ENCODE data around the gene TMEM266.

DNA sequence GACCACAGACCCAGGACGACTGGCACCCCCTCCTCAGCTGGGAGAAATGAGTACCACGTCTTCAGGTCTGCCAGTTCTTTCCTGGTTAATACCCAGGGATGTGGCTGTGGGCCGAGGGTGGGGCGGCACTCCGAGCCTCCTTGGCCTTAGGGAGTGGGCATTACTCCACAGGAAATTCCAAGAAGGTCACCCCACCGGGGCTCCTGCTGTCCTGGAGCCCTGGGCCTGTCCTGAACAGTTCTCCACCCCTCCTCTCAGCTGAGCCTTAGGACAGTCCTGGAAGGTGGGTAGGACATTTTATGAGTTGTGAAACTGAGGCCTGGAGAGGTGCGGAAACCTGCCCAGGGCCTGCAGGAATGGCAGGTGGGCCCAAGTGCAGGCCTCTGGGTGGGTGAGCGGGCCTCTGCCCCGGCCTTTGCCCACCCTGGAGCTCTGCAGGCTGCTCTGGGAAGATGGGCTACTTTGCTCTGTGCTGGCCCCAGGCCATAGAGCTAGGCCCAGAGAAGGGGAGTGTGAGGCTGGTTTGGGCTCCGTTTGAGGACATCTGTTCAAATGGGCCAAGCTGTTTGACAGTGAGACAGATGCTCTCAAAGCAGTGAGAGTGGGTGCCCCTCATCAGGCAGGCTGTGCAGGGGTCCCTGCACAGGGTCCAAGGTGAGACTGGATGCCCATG lies 103.1 kb downstream of the TMEM266 start:
- TF ChIP-seq, protein P1, sequence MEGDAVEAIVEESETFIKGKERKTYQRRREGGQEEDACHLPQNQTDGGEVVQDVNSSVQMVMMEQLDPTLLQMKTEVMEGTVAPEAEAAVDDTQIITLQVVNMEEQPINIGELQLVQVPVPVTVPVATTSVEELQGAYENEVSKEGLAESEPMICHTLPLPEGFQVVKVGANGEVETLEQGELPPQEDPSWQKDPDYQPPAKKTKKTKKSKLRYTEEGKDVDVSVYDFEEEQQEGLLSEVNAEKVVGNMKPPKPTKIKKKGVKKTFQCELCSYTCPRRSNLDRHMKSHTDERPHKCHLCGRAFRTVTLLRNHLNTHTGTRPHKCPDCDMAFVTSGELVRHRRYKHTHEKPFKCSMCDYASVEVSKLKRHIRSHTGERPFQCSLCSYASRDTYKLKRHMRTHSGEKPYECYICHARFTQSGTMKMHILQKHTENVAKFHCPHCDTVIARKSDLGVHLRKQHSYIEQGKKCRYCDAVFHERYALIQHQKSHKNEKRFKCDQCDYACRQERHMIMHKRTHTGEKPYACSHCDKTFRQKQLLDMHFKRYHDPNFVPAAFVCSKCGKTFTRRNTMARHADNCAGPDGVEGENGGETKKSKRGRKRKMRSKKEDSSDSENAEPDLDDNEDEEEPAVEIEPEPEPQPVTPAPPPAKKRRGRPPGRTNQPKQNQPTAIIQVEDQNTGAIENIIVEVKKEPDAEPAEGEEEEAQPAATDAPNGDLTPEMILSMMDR (IDR thresholded peaks at IDR 0.05), result no peak
- TF ChIP-seq POLR2A (IDR thresholded peaks at IDR 0.05), result no peak

All from testis (tissue), 2 donors.